Hepatocyte (in vitro differentiated cells): Measurements from ENCODE around the gene CYTH4.

ENCODE experiments used
- CTCF ChIP-seq: fragments of 200-600 bp; sonication (generic); IDR thresholded peaks from 2 replicates; pipeline ENCODE4 v1.5.1; 2016; ENCODE audit warnings: antibody characterized with exemption, mild to moderate bottlenecking; ENCODE audit not compliant: poor library complexity
- EZH2 ChIP-seq: fragments of 200-600 bp; sonication (generic); IDR thresholded peaks from 2 replicates; pipeline ENCODE4 v1.6.1; 2016; ENCODE audit warnings: antibody characterized with exemption, mild to moderate bottlenecking, borderline replicate concordance
- EZH2phosphoT487 ChIP-seq: fragments of 200-600 bp; sonication (generic); IDR thresholded peaks from one replicate; pipeline ENCODE4 v1.6.1; 2018; ENCODE audit warnings: antibody characterized with exemption, mild to moderate bottlenecking, low read depth, moderate library complexity; ENCODE audit not compliant: unreplicated experiment, severe bottlenecking

GRCh38 chr22:37326726-37327125, 44.4 kb downstream of the CYTH4 start:
- TF ChIP-seq CTCF, result no peak
- TF ChIP-seq EZH2, result no peak
- no peak for TF ChIP-seq EZH2phosphoT487
